Sigmoid colon (tissue), 4 donors: ENCODE measurements around the gene ASPG.

Experiments
- CTCF ChIP-seq, 4 experiments: fragments of 450-650 bp in 3 of 4; fragments of 200-600 bp in 1 of 4; IDR thresholded peaks; one replicate each; pipeline ENCODE4 v1.5.1; 2016 to 2019; ENCODE audit warnings: antibody characterized with exemption in 4 of 4, mild to moderate bottlenecking in 3 of 4, moderate library complexity in 2 of 4
- POLR2A ChIP-seq, 2 donors: fragments of 450-650 bp; IDR thresholded peaks; one replicate each; pipeline ENCODE4 v1.6.1; 2016; ENCODE audit warnings: antibody characterized with exemption in 2 of 2, mild to moderate bottlenecking in 2 of 2, moderate library complexity in 2 of 2
- POLR2AphosphoS5 ChIP-seq, 4 donors: sonication (generic); formaldehyde crosslinking; IDR thresholded peaks; one replicate each; pipeline ENCODE4 v1.6.1; 2017; ENCODE audit warnings: antibody characterized with exemption in 4 of 4

- no peak for TF ChIP-seq POLR2A (IDR thresholded peaks at IDR 0.05)
- TF ChIP-seq CTCF (IDR thresholded peaks at IDR 0.05), result no peak
- TF ChIP-seq POLR2AphosphoS5 (IDR thresholded peaks at IDR 0.05), result no peak
Measured at GRCh38 chr14:104069541-104069940, 16.0 kb upstream of the ASPG start.
